CD14-positive monocyte (primary cell): ENCODE measurements around the gene ROMO1. TPM values are rescaled to one million over a fixed set of nuclear protein-coding genes. Genes with fewer than 3 reads are reported as not detected.

ENCODE experiments used
- DNase-seq, 3 donors: peaks; one replicate each; pipeline ENCODE4 v3.0.0-alpha.2; 2011 to 2022
- H2AFZ ChIP-seq: 2 replicates; pipeline ENCODE4 v1.6.0; 2012; ENCODE audit warnings: mild to moderate bottlenecking, low read depth, low read length, inconsistent platforms; ENCODE audit not compliant: insufficient read depth, poor library complexity, severe bottlenecking
- H3K27ac ChIP-seq, 2 donors: 1 replicate in 1 of 2; 2 replicates in 1 of 2; pipeline ENCODE4 v1.5.1; 2012 to 2013; ENCODE audit warnings: low read length in 2 of 2, control low read depth in 1 of 2, inconsistent platforms in 1 of 2, low read depth in 1 of 2, mild to moderate bottlenecking in 1 of 2
- H3K27me3 ChIP-seq, 2 donors: one replicate each; pipeline versions ENCODE4 v1.6.0 to v1.6.1; 2011 to 2013; ENCODE audit warnings: low read length in 2 of 2; ENCODE audit not compliant: control insufficient read depth in 2 of 2, insufficient read depth in 2 of 2
- H3K36me3 ChIP-seq, 2 donors: replicated peaks in 1 of 2; 1 replicate in 1 of 2; 2 replicates in 1 of 2; pipeline versions ENCODE4 v1.5.1 to v1.6.1; 2012 to 2013; ENCODE audit warnings: low read length in 2 of 2, control low read depth in 1 of 2, inconsistent platforms in 1 of 2, mild to moderate bottlenecking in 1 of 2; ENCODE audit not compliant: insufficient read depth in 2 of 2, control insufficient read depth in 1 of 2
- H3K4me1 ChIP-seq, 2 donors: 1 replicate in 1 of 2; 2 replicates in 1 of 2; pipeline versions ENCODE4 v1.5.1 to v1.6.1; 2012 to 2013; ENCODE audit warnings: low read length in 2 of 2, control low read depth in 1 of 2, inconsistent platforms in 1 of 2, mild to moderate bottlenecking in 1 of 2, moderate library complexity in 1 of 2; ENCODE audit not compliant: insufficient read depth in 2 of 2, control insufficient read depth in 1 of 2
- H3K4me2 ChIP-seq: replicated peaks from 2 replicates; pipeline ENCODE3; 2012; ENCODE audit warnings: low read length, moderate library complexity, mild to moderate bottlenecking; ENCODE audit not compliant: poor library complexity, severe bottlenecking; ENCODE audit errors: extremely low read depth
- H3K4me3 ChIP-seq, 3 experiments: fragments of 200-600 bp in 1 of 3; sonication (generic) in 1 of 3; replicated peaks in 1 of 3; 1 replicate in 2 of 3; 2 replicates in 1 of 3; pipeline ENCODE4 v1.5.1; 2011 to 2013; ENCODE audit warnings: low read length in 3 of 3, mild to moderate bottlenecking in 3 of 3, control low read depth in 2 of 3, low read depth in 2 of 3, inconsistent platforms in 1 of 3, moderate library complexity in 1 of 3
- H3K79me2 ChIP-seq: 2 replicates; pipeline ENCODE4 v1.6.0; 2012; ENCODE audit warnings: mild to moderate bottlenecking, control low read depth, inconsistent platforms, low read length, moderate library complexity; ENCODE audit not compliant: insufficient read depth
- H3K9ac ChIP-seq: 2 replicates; pipeline ENCODE4 v1.6.0; 2017; ENCODE audit warnings: low read length, mild to moderate bottlenecking; ENCODE audit not compliant: insufficient read depth, poor library complexity, severe bottlenecking
- H3K9me3 ChIP-seq, 2 donors: replicated peaks in 1 of 2; 1 replicate in 1 of 2; 2 replicates in 1 of 2; pipeline versions ENCODE4 v1.5.1 to v1.6.1; 2012 to 2013; ENCODE audit warnings: low read length in 2 of 2, control low read depth in 1 of 2; ENCODE audit not compliant: control insufficient read depth in 1 of 2, insufficient read depth in 1 of 2
- H4K20me1 ChIP-seq: 2 replicates; pipeline ENCODE4 v1.6.0; 2012; ENCODE audit warnings: mild to moderate bottlenecking, low read length, control low read depth, moderate library complexity; ENCODE audit not compliant: insufficient read depth
- H3K27ac Mint-ChIP-seq, 7 donors: one replicate each; pipeline ENCODE4 v1.8.0; 2020; ENCODE audit warnings: mild to moderate bottlenecking in 7 of 7, mixed read lengths in 7 of 7, moderate library complexity in 6 of 7, inconsistent platforms in 2 of 7
- H3K27me3 Mint-ChIP-seq, 3 donors: one replicate each; pipeline ENCODE4 v1.8.0; 2021 to 2022; ENCODE audit warnings: low read depth in 3 of 3, mild to moderate bottlenecking in 3 of 3, mixed read lengths in 3 of 3, moderate library complexity in 3 of 3, inconsistent platforms in 1 of 3
- H3K36me3 Mint-ChIP-seq, 2 donors: one replicate each; pipeline ENCODE4 v1.8.0; 2020; ENCODE audit warnings: mixed read lengths in 2 of 2, inconsistent platforms in 1 of 2, mild to moderate bottlenecking in 1 of 2
- H3K4me1 Mint-ChIP-seq: one replicate; pipeline ENCODE4 v1.8.0; 2020; ENCODE audit warnings: mild to moderate bottlenecking, mixed read lengths
- H3K4me3 Mint-ChIP-seq, 2 donors: one replicate each; pipeline ENCODE4 v1.8.0; 2020; ENCODE audit warnings: mild to moderate bottlenecking in 2 of 2, mixed read lengths in 2 of 2, moderate library complexity in 1 of 2
- H3K9me3 Mint-ChIP-seq, 7 donors: one replicate each; pipeline ENCODE4 v1.8.0; 2020 to 2022; ENCODE audit warnings: mixed read lengths in 7 of 7, mild to moderate bottlenecking in 6 of 7, moderate library complexity in 6 of 7, inconsistent platforms in 2 of 7
- WGBS: methylation state at CpG from one replicate; pipeline ENCODE4 v1.1.5; 2013; ENCODE audit warnings: missing lambda C conversion rate; ENCODE audit not compliant: insufficient coverage; 5-methylcytosine and 5-hydroxymethylcytosine counted together
- intact Hi-C, 2 donors: fragments of 100-400 bp; cut with micrococcal nuclease; formaldehyde crosslinking; loops; one replicate each; pipeline versions ENCODE4 v1.15.0 to v1.15.1; 2023
- polyA plus RNA-seq, 3 donors: library from polyadenylated mRNA; depleted of rRNA in 1 of 3; unstranded in 2 of 3; stranded (reverse) in 1 of 3; fragments of 300-500 nt in 2 of 3; fragments of >200 nt in 1 of 3; fragmentation: Illumina TruSeq in 2 of 3; gene quantifications; 1 replicate in 2 of 3; 2 replicates in 1 of 3; pipeline ENCODE4 v1.2.3, GENCODE V29; 2012 to 2021
- TF ChIP-seq, protein P1 (sequence below): fragments of 200-600 bp; IDR thresholded peaks from one replicate; pipeline ENCODE4 v1.8.0; 2022; ENCODE audit warnings: antibody characterized with exemption, mild to moderate bottlenecking

ROMO1 gene
- polyA plus RNA-seq, 3 donors = 220 to 448 (median 352) TPM

DNA sequence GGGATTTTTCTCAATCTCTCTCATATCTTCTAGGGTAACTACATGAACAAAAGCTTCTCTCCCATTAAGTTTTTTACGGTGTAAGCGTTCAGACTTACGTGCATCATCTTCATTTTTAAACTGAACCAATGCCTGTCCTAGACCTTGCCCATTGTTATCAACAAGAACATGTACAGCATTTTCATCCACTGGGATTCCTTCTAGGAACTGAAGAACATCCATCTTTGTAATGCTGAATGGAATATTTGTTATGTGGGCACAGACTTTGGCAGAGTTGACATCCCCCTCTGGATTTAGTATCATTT is 45.8 kb upstream of the ROMO1 start:
- Histone ChIP-seq H3K4me3 (no peak overlapping the region), H3K36me3 (peaks cover 47 to 83% of the 10 kb centered on the region in 2 donors), H3K27me3 (no peaks in the 10 kb centered on the region), H3K9ac (no peak overlapping the region), H3K79me2 (peaks cover 98% of the 10 kb centered on the region), H3K4me2 (no peak overlapping the region), H3K27ac (no peak overlapping the region), H4K20me1 (peaks cover 99% of the 10 kb centered on the region), H3K4me1 (no peaks in the 10 kb centered on the region), H3K9me3 (no peaks in the 10 kb centered on the region), H2AFZ (no peak overlapping the region)
- WGBS = 96% methylated on average over 3 of the region's 3 CpGs
- no peaks in the 10 kb centered on the region for H3K27me3 Mint-ChIP-seq
- peaks cover 19 to 23% of the 10 kb centered on the region in 2 donors for H3K36me3 Mint-ChIP-seq
- no peaks in the 10 kb centered on the region for H3K9me3 Mint-ChIP-seq
- no peak for DNase-seq
- H3K4me3 Mint-ChIP-seq = no peak overlapping the region
- H3K4me1 Mint-ChIP-seq = peaks cover 4% of the 10 kb centered on the region
- H3K27ac Mint-ChIP-seq = no peak overlapping the region
- TF ChIP-seq, protein P1, sequence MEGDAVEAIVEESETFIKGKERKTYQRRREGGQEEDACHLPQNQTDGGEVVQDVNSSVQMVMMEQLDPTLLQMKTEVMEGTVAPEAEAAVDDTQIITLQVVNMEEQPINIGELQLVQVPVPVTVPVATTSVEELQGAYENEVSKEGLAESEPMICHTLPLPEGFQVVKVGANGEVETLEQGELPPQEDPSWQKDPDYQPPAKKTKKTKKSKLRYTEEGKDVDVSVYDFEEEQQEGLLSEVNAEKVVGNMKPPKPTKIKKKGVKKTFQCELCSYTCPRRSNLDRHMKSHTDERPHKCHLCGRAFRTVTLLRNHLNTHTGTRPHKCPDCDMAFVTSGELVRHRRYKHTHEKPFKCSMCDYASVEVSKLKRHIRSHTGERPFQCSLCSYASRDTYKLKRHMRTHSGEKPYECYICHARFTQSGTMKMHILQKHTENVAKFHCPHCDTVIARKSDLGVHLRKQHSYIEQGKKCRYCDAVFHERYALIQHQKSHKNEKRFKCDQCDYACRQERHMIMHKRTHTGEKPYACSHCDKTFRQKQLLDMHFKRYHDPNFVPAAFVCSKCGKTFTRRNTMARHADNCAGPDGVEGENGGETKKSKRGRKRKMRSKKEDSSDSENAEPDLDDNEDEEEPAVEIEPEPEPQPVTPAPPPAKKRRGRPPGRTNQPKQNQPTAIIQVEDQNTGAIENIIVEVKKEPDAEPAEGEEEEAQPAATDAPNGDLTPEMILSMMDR = no peak
- intact Hi-C loops = no loop called here

DNA sequence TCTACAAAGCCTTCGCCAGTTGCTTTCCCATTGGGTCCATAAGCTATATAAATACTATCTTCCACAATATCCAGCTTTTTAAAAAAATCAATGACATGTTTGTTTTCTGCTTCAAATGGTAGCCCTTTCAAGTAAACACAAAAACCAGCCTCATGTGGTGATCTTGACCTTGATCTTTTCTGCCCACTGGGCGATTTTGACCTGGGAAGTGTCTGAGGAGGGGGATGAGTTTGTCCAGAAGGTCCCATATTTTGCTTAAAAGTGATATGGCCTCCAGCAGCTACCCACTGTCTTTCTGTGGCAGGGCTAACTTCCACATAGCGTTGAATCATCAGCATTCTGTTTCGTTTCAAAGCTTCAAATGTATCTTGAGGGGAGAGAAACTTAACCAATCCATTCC is 45.3 kb upstream of the ROMO1 start:
- H3K27ac ChIP-seq = no peak overlapping the region
- 85% methylated on average over 2 of the region's 4 CpGs for WGBS
- Mint-ChIP-seq H3K27me3 (no peaks in the 10 kb centered on the region), H3K4me3 (no peak overlapping the region), H3K36me3 (peaks cover 19 to 23% of the 10 kb centered on the region in 2 donors), H3K27ac (no peak overlapping the region), H3K4me1 (peaks cover 6% of the 10 kb centered on the region), H3K9me3 (no peaks in the 10 kb centered on the region)
- H3K79me2 ChIP-seq = peaks cover 98% of the 10 kb centered on the region
- H3K9ac ChIP-seq = no peak overlapping the region
- no peaks in the 10 kb centered on the region for H3K9me3 ChIP-seq
- H3K4me3 ChIP-seq = no peak overlapping the region
- H4K20me1 ChIP-seq = peaks cover 99% of the 10 kb centered on the region
- intact Hi-C loops = no loop called here
- peaks cover 47 to 82% of the 10 kb centered on the region in 2 donors for H3K36me3 ChIP-seq
- H3K4me2 ChIP-seq = no peak overlapping the region
- DNase-seq = no peak
- TF ChIP-seq, protein P1 = no peak
- no peaks in the 10 kb centered on the region for H3K4me1 ChIP-seq
- no peak overlapping the region for H2AFZ ChIP-seq
- no peaks in the 10 kb centered on the region for H3K27me3 ChIP-seq
